Sigmoid colon (tissue), 4 donors: ENCODE data around the gene EID2B.

Source experiments
- EP300 ChIP-seq, 4 donors: sonication (generic); formaldehyde crosslinking; IDR thresholded peaks; one replicate each; pipeline ENCODE4 v1.6.1; 2017; ENCODE audit warnings: antibody characterized with exemption in 4 of 4
- POLR2A ChIP-seq, 2 donors: fragments of 450-650 bp; IDR thresholded peaks; one replicate each; pipeline ENCODE4 v1.6.1; 2016; ENCODE audit warnings: antibody characterized with exemption in 2 of 2, mild to moderate bottlenecking in 2 of 2, moderate library complexity in 2 of 2
- POLR2AphosphoS5 ChIP-seq, 4 donors: sonication (generic); formaldehyde crosslinking; IDR thresholded peaks; one replicate each; pipeline ENCODE4 v1.6.1; 2017; ENCODE audit warnings: antibody characterized with exemption in 4 of 4
- TF ChIP-seq, protein P1 (sequence below), 4 experiments: fragments of 450-650 bp in 3 of 4; fragments of 200-600 bp in 1 of 4; IDR thresholded peaks; one replicate each; pipeline ENCODE4 v1.5.1; 2016 to 2019; ENCODE audit warnings: antibody characterized with exemption in 4 of 4, mild to moderate bottlenecking in 3 of 4, moderate library complexity in 2 of 4

GRCh38 chr19:39509233-39509632 is 23.4 kb downstream of the EID2B start:
- TF ChIP-seq, protein P1, sequence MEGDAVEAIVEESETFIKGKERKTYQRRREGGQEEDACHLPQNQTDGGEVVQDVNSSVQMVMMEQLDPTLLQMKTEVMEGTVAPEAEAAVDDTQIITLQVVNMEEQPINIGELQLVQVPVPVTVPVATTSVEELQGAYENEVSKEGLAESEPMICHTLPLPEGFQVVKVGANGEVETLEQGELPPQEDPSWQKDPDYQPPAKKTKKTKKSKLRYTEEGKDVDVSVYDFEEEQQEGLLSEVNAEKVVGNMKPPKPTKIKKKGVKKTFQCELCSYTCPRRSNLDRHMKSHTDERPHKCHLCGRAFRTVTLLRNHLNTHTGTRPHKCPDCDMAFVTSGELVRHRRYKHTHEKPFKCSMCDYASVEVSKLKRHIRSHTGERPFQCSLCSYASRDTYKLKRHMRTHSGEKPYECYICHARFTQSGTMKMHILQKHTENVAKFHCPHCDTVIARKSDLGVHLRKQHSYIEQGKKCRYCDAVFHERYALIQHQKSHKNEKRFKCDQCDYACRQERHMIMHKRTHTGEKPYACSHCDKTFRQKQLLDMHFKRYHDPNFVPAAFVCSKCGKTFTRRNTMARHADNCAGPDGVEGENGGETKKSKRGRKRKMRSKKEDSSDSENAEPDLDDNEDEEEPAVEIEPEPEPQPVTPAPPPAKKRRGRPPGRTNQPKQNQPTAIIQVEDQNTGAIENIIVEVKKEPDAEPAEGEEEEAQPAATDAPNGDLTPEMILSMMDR (IDR thresholded peaks at IDR 0.05) = no peak
- TF ChIP-seq POLR2A (IDR thresholded peaks at IDR 0.05) (no peak), POLR2AphosphoS5 (IDR thresholded peaks at IDR 0.05) (no peak), EP300 (IDR thresholded peaks at IDR 0.05) (no peak)
